Smooth muscle cell (in vitro differentiated cells): ENCODE measurements around the gene LHX1. TPM values are rescaled to one million over a fixed set of nuclear protein-coding genes. Genes with fewer than 3 reads are reported as not detected.

ENCODE experiments used
- DNase-seq: peaks from one replicate; lab custom pipeline; 2025; ENCODE audit not compliant: unreplicated experiment; lab: John Stamatoyannopoulos, UW
- H2AFZ ChIP-seq: fragments of 200-600 bp; sonication (generic); 2 replicates; pipeline ENCODE4 v1.6.0; 2016; ENCODE audit warnings: antibody characterized with exemption, low read depth, mild to moderate bottlenecking
- H3F3A ChIP-seq: fragments of 200-600 bp; sonication (generic); 2 replicates; pipeline ENCODE4 v1.6.0; 2017; ENCODE audit warnings: antibody characterized with exemption, low read depth
- H3K27ac ChIP-seq: fragments of 200-600 bp; sonication (generic); 2 replicates; pipeline ENCODE4 v1.5.1; 2016; ENCODE audit warnings: low read depth, mild to moderate bottlenecking
- H3K27me3 ChIP-seq: fragments of 200-600 bp; sonication (generic); 2 replicates; pipeline ENCODE4 v1.6.1; 2016; ENCODE audit warnings: low read depth, mild to moderate bottlenecking
- H3K36me3 ChIP-seq: fragments of 200-600 bp; sonication (generic); 2 replicates; pipeline ENCODE4 v1.5.1; 2016; ENCODE audit warnings: low read depth
- H3K4me1 ChIP-seq: fragments of 200-600 bp; sonication (generic); 2 replicates; pipeline ENCODE4 v1.5.1; 2016; ENCODE audit warnings: low read depth
- H3K4me2 ChIP-seq: fragments of 200-600 bp; sonication (generic); 2 replicates; pipeline ENCODE4 v1.6.0; 2016; ENCODE audit warnings: mild to moderate bottlenecking
- H3K4me3 ChIP-seq: fragments of 200-600 bp; sonication (generic); 2 replicates; pipeline ENCODE4 v1.5.1; 2016; ENCODE audit warnings: mild to moderate bottlenecking
- H3K79me2 ChIP-seq: fragments of 200-600 bp; sonication (generic); 2 replicates; pipeline ENCODE4 v1.6.0; 2016; ENCODE audit warnings: low read depth, mild to moderate bottlenecking
- H3K9ac ChIP-seq: fragments of 200-600 bp; sonication (generic); 2 replicates; pipeline ENCODE4 v1.6.0; 2016; ENCODE audit warnings: low read depth
- H3K9me3 ChIP-seq: fragments of 200-600 bp; sonication (generic); replicated peaks from 2 replicates; pipeline ENCODE4 v1.5.1; 2016; ENCODE audit warnings: low read depth
- H4K20me1 ChIP-seq: fragments of 200-600 bp; sonication (generic); 2 replicates; pipeline ENCODE4 v1.6.0; 2016; ENCODE audit warnings: low read depth
- CTCF ChIP-seq: fragments of 200-600 bp; sonication (generic); IDR thresholded peaks from 2 replicates; pipeline ENCODE4 v1.5.1; 2017; ENCODE audit warnings: borderline replicate concordance, mild to moderate bottlenecking, antibody characterized with exemption; ENCODE audit not compliant: insufficient read depth, poor library complexity, severe bottlenecking
- WGBS: methylation state at CpG from one replicate; pipeline ENCODE4 v1.1.7; 2016; ENCODE audit warnings: low lambda C conversion rate; 5-methylcytosine and 5-hydroxymethylcytosine counted together
- polyA plus RNA-seq: library from polyadenylated mRNA; unstranded; fragments of >200 nt; fragmentation: Nextera tagmentation; extraction: Ambion mirVana; gene quantifications from 2 replicates; pipeline ENCODE4 v1.2.1, GENCODE V29; 2016
- total RNA-seq: library from RNA; depleted of rRNA; stranded (reverse); fragments of >200 nt; gene quantifications from 2 replicates; pipeline ENCODE4 v1.2.3, GENCODE V29; 2014

Gene LHX1
- total and polyA plus RNA-seq, 2 experiments from 2014 or later, result not detected

GRCh38 chr17:36944553-36944952, 7.3 kb downstream of the LHX1 start:
- Histone ChIP-seq H3K36me3 (no peaks in the 10 kb centered on the region), H3K9me3 (no peaks in the 10 kb centered on the region), H3K4me3 (no peak overlapping the region), H3K4me2 (no peak overlapping the region), H2AFZ (no peak overlapping the region), H3K9ac (no peak overlapping the region), H4K20me1 (no peaks in the 10 kb centered on the region), H3K79me2 (no peaks in the 10 kb centered on the region), H3F3A (no peaks in the 10 kb centered on the region), H3K27ac (no peak overlapping the region), H3K4me1 (peaks cover 18% of the 10 kb centered on the region), H3K27me3 (peaks cover 87% of the 10 kb centered on the region)
- 5% methylated on average over 1 of the region's 1 CpG for WGBS
- no peak for DNase-seq
- TF ChIP-seq CTCF, result no peak

- no peak overlapping the region for H2AFZ ChIP-seq
- H3K36me3 ChIP-seq, result no peaks in the 10 kb centered on the region
- H3K9ac ChIP-seq, result no peak overlapping the region
- H3K9me3 ChIP-seq, result no peaks in the 10 kb centered on the region
- H3K79me2 ChIP-seq, result no peaks in the 10 kb centered on the region
- TF ChIP-seq CTCF, result no peak
- peaks cover 81% of the 10 kb centered on the region for H3K27me3 ChIP-seq
- no peaks in the 10 kb centered on the region for H3F3A ChIP-seq
- peaks cover 2% of the 10 kb centered on the region for H4K20me1 ChIP-seq
- 53% methylated on average over 1 of the region's 1 CpG for WGBS
- no peak overlapping the region for H3K27ac ChIP-seq
- peaks cover 24% of the 10 kb centered on the region for H3K4me1 ChIP-seq
- no peak overlapping the region for H3K4me3 ChIP-seq
- no peak for DNase-seq
- no peak overlapping the region for H3K4me2 ChIP-seq
Measured at GRCh38 chr17:36945140-36945539, 7.9 kb downstream of the LHX1 start.

GRCh38 chr17:36945959-36946725, 8.9 kb downstream of the LHX1 start:
- TF ChIP-seq CTCF, result no peak
- Histone ChIP-seq H2AFZ (no peak overlapping the region), H3K4me1 (peaks cover 25% of the 10 kb centered on the region), H3K4me3 (no peak overlapping the region), H3K36me3 (no peaks in the 10 kb centered on the region), H3K27me3 (peaks cover 71% of the 10 kb centered on the region), H3K27ac (no peak overlapping the region), H4K20me1 (peaks cover 10% of the 10 kb centered on the region), H3K9ac (no peak overlapping the region), H3K79me2 (peaks cover 10% of the 10 kb centered on the region), H3K9me3 (no peaks in the 10 kb centered on the region), H3K4me2 (no peak overlapping the region), H3F3A (no peaks in the 10 kb centered on the region)
- WGBS, result 8% methylated on average over 29 of the region's 30 CpGs
- no peak for DNase-seq

- peaks cover 5% of the 10 kb centered on the region for H3K36me3 ChIP-seq
- no peaks in the 10 kb centered on the region for H3F3A ChIP-seq
- no peak overlapping the region for H3K9ac ChIP-seq
- no peak overlapping the region for H3K27ac ChIP-seq
- no peak for DNase-seq
- WGBS, result 48% methylated on average over 2 of the region's 2 CpGs
- H4K20me1 ChIP-seq, result peaks cover 16% of the 10 kb centered on the region
- no peak overlapping the region for H3K4me2 ChIP-seq
- H3K4me3 ChIP-seq, result no peak overlapping the region
- H3K79me2 ChIP-seq, result peaks cover 15% of the 10 kb centered on the region
- TF ChIP-seq CTCF, result no peak
- no peak overlapping the region for H2AFZ ChIP-seq
- H3K27me3 ChIP-seq, result peaks cover 66% of the 10 kb centered on the region
- peaks cover 25% of the 10 kb centered on the region for H3K4me1 ChIP-seq
- H3K9me3 ChIP-seq, result no peaks in the 10 kb centered on the region
Measured at GRCh38 chr17:36946726-36947091, 9.4 kb downstream of the LHX1 start.
